ENCODE data around the gene EXOC2.

- TF ChIP-seq TAF1 (IDR thresholded peaks at IDR 0.05; ENCODE audit: low read depth) (no peak), MAX (IDR thresholded peaks at IDR 0.05) (no peak), EP300 (IDR thresholded peaks at IDR 0.05; ENCODE audit: borderline replicate concordance) (no peak), EGR1 (IDR thresholded peaks at IDR 0.05) (no peak)
Measured at GRCh38 chr6:466564-466963, 226.4 kb downstream of the EXOC2 start.
